ENCODE data around the gene ELOF1.

- TF ChIP-seq POLR2A (IDR thresholded peaks at IDR 0.05), result no peak
- TF ChIP-seq EP300 (IDR thresholded peaks at IDR 0.05), result no peak
These were observed 21.1 kb upstream of the ELOF1 start for GRCh38 chr19:11580116-11580515.

All from ovary (tissue), 1 donor.